Femur (tissue), 1 donor: ENCODE measurements around the gene TAPBP.
A peak's percentile ranks its signal among the peaks of the same experiment; 100 is the strongest.

ENCODE experiments used
- DNase-seq: peaks from one replicate; pipeline ENCODE4 v3.0.0-alpha.2; 2017

TAPBP gene

GRCh38 chr6:33318426-33319073 lies 4.7 kb upstream of the TAPBP start:
- no peak for DNase-seq

DNA sequence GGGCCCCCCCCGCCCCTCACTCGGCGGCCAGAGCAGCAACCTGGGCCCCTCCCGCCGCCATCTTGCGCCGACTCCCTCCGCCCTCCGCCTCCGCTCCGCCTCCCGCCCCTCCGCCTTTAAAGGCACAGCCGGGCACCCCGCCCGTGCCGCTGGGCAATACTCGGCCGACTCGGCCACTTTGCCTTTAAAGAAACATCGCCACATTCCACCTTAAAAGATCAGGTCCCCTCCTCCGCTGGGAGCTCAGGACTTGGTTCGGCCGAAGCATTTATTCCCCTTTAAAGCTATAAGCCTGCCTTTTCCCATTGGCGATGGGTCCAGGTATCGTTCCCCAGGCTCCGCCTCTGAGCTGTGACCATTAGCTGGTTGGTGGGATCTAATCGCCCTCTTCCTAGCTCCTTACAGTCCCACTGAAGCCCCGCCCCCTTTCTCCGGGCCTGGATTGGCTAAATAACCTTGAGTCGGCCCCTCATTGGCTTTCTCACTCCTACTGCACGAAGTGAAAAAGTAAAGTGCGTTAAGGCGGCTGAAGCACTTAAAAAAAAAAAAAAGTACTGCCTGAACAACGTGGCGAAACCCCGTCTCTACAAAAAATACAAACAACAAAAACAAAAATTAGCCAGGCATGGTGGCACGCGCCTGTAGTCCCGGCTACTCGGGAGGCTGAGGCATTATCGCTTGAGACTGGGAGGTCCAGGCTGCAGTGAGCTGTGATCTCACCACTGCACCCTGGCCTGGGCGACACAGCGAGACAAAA lies 4.0 kb upstream of the TAPBP start, which contains the start of gene ZBTB22:
Gene ZBTB22 (minus strand): TSS at position 76 of the 757 bp plus-strand sequence. CDS start 828 bp downstream, outside the sequence.
- peak; percentile 98 for DNase-seq

DNA sequence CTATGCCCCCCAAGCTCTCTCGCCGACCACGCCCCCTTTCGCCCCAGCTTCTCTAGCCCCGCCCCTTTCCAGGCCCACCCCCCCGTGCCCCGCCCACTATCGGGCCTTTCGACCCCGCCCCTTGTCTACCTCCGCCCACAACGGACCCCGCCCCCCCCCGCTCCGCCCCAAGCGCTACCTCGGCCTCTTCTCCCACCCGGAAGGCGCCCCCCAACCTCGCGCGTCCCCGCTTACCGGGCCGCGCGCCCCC lies 3.5 kb upstream of the TAPBP start:
- DNase-seq: no peak

DNA sequence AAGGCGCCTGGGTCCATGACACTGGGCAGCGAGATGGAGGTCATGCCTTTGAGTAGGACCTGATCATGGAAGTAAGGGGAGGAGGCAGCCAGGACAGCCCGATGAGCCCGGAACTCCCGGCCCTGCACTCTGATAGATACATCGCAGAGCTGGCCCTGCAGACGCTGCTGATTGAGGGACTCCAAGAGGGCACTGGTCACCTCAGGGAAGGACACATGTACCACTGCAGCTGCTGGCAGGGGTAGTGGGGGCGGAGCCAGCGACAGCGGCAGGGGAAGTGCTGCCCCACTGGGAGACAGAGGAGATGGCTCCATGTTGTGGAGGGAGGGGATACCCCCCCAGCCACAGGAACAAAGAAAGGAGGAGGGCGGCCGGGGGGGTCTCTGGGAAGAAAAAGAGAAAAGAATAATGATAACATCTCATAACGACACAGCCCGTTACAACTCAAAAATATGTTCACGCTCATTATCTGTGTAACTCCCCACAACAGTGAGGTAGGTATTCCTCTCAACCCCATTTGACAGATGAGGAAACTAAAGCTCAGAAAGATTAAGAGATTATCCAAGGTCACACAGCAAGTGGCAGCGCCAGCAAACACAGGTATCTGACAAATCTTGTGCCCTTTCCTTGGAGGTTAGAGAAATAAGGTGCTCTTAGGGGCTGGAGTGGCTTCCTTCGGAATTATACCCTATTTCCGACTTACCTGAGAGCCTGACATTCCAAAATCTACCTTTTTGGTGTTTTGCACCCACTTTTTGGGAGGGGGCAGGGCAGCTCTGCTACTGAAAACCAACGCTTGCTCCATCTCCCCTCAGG lies 2.9 kb upstream of the TAPBP start:
- no peak for DNase-seq

- no peak for DNase-seq
Observed at GRCh38 chr6:33315793-33316602, 2.1 kb upstream of the TAPBP start.

DNA sequence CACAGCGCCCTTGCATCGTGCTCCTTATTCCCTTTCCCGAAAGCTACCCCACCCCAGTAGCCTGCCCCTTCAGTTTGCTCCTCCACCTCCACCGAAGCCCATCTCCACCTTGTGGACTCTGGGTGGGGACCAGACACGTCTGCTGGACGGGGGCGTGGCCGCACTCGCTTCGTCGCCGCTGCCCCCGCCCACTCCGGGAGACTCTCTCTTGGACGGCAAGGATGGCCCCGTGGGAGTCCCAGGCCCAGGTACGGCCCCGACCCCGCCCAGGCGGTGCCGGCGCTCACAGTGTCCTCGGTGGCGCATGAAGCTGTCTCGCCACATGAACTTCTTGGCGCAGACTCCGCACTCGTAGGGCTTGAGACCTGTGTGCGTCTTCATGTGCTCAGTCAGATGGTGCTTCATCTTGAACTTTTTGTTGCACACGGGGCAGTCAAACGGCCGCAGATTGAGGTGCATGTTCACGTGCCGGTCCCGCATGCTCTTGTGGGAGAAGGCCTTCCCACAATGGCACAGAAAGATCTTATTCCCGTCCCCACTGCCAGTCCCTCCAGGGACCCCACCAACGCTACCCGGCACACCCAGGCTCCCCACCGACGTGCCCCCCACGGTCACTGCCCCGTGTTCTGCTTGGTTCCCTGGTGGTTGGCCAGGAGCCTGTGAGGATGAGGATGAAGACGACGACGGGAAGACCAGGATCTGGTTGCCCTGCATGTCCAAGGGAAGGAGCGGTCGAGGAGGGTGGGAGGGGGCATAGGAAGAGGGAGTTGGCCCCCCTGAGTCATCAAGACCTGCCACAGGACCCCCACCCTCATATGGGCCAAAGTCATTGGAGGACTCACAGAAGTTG lies 1.3 kb upstream of the TAPBP start:
- no peak for DNase-seq

- peak; percentile 80 for DNase-seq
Observed at GRCh38 chr6:33314515-33314942, 651 bp upstream of the TAPBP start.

- DNase-seq: peak; percentile 67
Observed at GRCh38 chr6:33313105-33313708, 671 bp downstream of the TAPBP start.

- DNase-seq: peak; percentile 74
Observed at GRCh38 chr6:33312361-33313104, 1.3 kb downstream of the TAPBP start.

GRCh38 chr6:33306356-33306755 lies 7.5 kb downstream of the TAPBP start:
- no peak for DNase-seq

DNA sequence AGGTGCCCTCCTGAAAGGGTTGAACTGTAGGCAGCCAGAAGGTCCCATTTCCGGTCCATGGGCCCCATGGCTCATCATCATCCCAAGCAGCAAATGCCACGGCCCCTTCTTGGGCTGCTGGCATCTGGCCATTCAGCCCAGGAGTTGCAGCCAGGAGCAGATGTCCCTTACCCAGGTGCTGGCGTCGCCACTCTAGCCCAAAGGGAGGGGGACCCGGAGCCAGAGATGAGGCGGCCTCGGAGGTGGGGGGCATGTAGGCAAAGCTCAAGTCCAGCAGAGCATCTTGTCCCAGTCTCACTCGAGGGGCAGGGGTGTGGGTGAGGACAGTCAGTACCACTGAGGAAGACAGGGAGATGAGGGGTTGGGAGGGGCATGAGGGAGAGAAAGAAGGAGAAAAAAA lies 8.8 kb downstream of the TAPBP start:
- no peak for DNase-seq

GRCh38 chr6:33304216-33304615 lies 9.7 kb downstream of the TAPBP start:
- DNase-seq: no peak

- DNase-seq: no peak
Observed at GRCh38 chr6:33301877-33302276, 12.0 kb downstream of the TAPBP start.

DNA sequence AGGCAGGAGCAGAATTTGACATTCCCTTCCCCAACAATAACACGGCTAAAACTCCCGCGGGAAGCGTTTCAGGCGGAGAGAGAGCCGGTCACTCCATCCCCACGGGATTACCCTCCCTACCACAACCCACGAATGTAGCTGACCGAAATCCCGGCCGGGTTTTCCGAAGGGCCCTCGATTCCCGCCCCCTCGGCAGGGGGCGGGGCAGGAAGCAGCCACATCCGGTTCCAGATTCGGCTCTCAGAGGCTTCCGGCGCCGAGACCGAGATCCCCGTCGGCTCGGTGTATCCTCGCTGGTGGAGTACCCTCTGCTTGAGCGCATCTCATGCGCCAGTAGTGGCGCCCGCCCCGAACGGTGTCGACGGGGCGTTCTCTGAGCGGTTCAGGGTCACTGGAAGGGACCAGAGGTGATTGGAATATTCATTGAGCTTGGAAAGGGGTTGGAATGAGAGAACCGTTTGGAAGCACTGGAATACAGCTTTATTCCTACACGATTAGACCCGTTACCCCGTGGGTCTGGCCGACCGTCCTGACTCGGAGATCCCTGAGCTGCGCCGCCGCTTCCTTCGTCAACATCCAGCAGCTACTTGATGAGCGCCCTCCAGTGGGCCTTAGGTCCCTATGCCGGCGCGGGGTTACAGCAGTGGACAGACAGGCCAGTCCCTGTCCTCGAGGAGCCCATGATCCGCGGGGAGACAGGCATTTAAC lies 14.5 kb downstream of the TAPBP start:
- peak; percentile 95 for DNase-seq

DNA sequence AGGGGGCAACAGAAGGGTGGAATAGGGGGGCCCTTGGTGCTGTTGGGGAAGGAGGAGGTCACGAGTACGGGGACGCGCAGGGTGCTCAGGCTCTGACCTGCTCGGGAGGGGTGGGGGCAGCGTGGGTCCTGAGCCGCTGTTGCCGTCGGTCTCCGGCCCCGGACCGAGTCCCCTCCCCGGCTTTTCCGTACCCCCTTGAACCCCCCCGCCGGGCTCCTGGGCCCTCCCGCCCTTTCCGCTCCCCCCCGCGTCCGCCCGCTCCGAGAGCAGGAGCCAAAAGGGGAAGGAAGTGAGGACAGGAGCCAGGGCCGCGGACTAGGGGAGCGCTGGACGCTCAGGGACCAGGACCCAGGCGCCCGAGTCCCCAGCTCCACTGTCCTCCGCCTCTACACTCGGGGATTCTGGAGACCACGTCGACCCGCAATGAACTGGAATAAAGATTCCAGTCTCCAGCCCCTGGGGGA lies 15.1 kb downstream of the TAPBP start, which contains the start of gene RGL2:
Gene RGL2 (minus strand): TSS at position 170 of the 464 bp plus-strand sequence. CDS start 332 bp downstream, outside the sequence.
- peak; percentile 91 for DNase-seq

- peak; percentile 91 for DNase-seq
Observed at GRCh38 chr6:33297956-33298772, 15.7 kb downstream of the TAPBP start.

- DNase-seq: peak; percentile 49
Observed at GRCh38 chr6:33297406-33297955, 16.4 kb downstream of the TAPBP start.

DNA sequence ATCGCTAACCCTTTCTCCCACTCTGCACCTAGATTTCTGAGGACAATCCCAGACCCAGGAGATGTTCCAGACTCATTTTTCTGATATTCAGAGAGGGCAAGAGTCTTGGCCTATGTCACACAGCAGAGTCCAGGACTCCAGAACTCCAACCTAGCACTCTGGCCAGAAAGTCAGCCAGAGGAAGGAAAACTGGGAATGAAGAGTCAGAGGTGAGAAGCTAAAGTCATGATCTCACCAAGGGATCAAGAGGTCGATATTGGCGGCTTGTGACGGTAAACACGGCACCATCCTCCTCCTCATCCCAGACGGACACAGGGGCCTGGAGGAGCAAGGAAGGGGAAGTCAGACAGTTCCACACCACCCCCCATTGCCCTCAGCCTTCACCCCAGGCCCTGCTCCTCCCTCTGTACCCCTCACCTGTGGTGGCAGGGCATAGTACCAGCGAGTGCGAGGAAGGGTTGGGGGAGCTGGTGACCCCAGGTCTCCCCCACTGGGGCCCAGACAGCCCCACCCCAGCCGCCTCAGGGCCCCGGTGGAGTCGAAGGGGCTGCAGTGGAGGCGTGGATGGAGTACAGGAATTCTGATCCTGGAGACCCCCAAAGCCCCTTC lies 17.0 kb downstream of the TAPBP start:
- DNase-seq: no peak
